MCF 10A (cell line): ENCODE data around the gene SLC5A9. TPM values are rescaled to one million over a fixed set of nuclear protein-coding genes. Genes with fewer than 3 reads are reported as not detected.
"Not testable (repeated sequence)": the region's sequence is repeated elsewhere in the genome, so short reads cannot be mapped to it uniquely, and the experiment has no call there.

Experiments
- BruUV-seq: library from RNA; stranded (reverse); fragments of 400-500 nt; replicated peaks from 2 replicates; lab custom pipeline; 2021; lab: Mats Ljungman, UMichigan
- CTCF ChIA-PET: fragments of 300-600 bp; sonication (Branson Sonifier 250); formaldehyde crosslinking; extraction: SDS; loops from one replicate; lab custom pipeline; 2021; ENCODE audit warnings: antibody characterized with exemption, inconsistent platforms; lab: Yijun Ruan, JAX
- POLR2A ChIA-PET: fragments of 300-600, 350-650 bp; sonication (Branson Sonifier 250); formaldehyde crosslinking; extraction: SDS; loops from one replicate; lab custom pipeline; 2020; ENCODE audit warnings: antibody characterized with exemption, inconsistent platforms; lab: Yijun Ruan, JAX
- DNase-seq: peaks from one replicate; pipeline ENCODE4 v3.0.0-alpha.2; 2018; ENCODE audit not compliant: unreplicated experiment
- H3K27ac Mint-ChIP-seq: one replicate; pipeline ENCODE4 v1.8.0; 2022; ENCODE audit warnings: mild to moderate bottlenecking, low read depth, mixed read lengths; ENCODE audit not compliant: unreplicated experiment
- H3K27me3 Mint-ChIP-seq: one replicate; pipeline ENCODE4 v1.8.0; 2022; ENCODE audit warnings: mixed read lengths; ENCODE audit not compliant: insufficient read depth, unreplicated experiment
- H3K36me3 Mint-ChIP-seq: one replicate; pipeline ENCODE4 v1.8.0; 2022; ENCODE audit warnings: mild to moderate bottlenecking, moderate library complexity, mixed read lengths; ENCODE audit not compliant: insufficient read depth, unreplicated experiment
- H3K4me1 Mint-ChIP-seq: one replicate; pipeline ENCODE4 v1.8.0; 2022; ENCODE audit warnings: mixed read lengths; ENCODE audit not compliant: insufficient read depth, unreplicated experiment
- H3K4me3 Mint-ChIP-seq: one replicate; pipeline ENCODE4 v1.8.0; 2022; ENCODE audit warnings: mild to moderate bottlenecking, moderate library complexity, mixed read lengths; ENCODE audit not compliant: unreplicated experiment
- H3K9me3 Mint-ChIP-seq: one replicate; pipeline ENCODE4 v1.8.0; 2022; ENCODE audit warnings: mixed read lengths; ENCODE audit not compliant: unreplicated experiment
- intact Hi-C: fragments of 100-400 bp; cut with micrococcal nuclease; formaldehyde crosslinking; loops from 2 replicates; pipeline ENCODE4 v1.14.1; 2022
- total RNA-seq: library from RNA; stranded (reverse); gene quantifications from 2 replicates; pipeline ENCODE4 v1.2.3, GENCODE V29; 2022
- TF ChIP-seq, protein P1 (sequence below): fragments of 200-600 bp; IDR thresholded peaks from one replicate; pipeline ENCODE4 v1.8.0; 2022; ENCODE audit warnings: antibody characterized with exemption, mild to moderate bottlenecking; ENCODE audit not compliant: unreplicated experiment

Gene SLC5A9
- total RNA-seq, 1 experiment from 2014 or later = not detected

DNA sequence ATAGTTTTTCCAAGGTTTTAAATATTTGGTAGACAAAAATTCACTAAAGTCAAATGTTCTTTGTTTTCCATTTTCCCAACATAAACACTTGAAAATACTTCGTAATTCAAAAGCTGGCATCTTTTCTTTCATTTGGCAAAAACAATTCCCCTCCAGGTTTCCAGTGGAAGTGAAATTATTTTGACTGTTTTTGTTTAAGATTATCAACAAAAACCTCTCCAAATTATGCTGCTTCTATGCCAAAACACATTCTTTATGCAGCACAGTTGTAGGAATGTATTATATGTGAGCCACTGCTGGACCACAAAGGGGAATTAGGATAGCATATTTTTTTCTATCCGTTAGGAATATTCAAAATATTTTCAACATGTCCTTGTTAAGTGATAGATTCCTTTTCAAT, 44.1 kb downstream of the SLC5A9 start:
- no peak overlapping the region for H3K4me3 Mint-ChIP-seq
- H3K36me3 Mint-ChIP-seq = no peaks in the 10 kb centered on the region
- ChIA-PET CTCF (no interaction called here), POLR2A (no interaction called here)
- intact Hi-C loops = no loop called here
- no peak overlapping the region for H3K27ac Mint-ChIP-seq
- no peaks in the 10 kb centered on the region for H3K27me3 Mint-ChIP-seq
- no peaks in the 10 kb centered on the region for H3K9me3 Mint-ChIP-seq
- TF ChIP-seq, protein P1, sequence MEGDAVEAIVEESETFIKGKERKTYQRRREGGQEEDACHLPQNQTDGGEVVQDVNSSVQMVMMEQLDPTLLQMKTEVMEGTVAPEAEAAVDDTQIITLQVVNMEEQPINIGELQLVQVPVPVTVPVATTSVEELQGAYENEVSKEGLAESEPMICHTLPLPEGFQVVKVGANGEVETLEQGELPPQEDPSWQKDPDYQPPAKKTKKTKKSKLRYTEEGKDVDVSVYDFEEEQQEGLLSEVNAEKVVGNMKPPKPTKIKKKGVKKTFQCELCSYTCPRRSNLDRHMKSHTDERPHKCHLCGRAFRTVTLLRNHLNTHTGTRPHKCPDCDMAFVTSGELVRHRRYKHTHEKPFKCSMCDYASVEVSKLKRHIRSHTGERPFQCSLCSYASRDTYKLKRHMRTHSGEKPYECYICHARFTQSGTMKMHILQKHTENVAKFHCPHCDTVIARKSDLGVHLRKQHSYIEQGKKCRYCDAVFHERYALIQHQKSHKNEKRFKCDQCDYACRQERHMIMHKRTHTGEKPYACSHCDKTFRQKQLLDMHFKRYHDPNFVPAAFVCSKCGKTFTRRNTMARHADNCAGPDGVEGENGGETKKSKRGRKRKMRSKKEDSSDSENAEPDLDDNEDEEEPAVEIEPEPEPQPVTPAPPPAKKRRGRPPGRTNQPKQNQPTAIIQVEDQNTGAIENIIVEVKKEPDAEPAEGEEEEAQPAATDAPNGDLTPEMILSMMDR = no peak
- BruUV-seq = no TSS peak
- DNase-seq = no peak
- no peaks in the 10 kb centered on the region for H3K4me1 Mint-ChIP-seq

DNA sequence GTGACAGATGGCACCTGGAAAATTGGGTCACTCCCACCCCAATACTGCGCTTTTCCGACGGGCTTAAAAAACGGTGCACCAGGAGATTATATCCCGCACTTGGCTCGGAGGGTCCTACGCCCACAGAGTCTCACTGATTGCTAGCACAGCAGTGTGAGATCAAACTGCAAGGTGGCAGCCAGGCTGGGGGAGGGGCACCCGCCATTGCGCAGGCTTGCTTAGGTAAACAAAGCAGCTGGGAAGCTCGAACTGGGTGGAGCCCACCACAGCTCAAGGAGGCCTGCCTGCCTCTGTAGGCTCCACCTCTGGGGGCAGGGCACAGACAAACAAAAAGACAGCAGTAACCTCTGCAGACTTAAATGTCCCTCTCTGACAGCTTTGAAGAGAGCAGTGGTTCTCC, 54.9 kb downstream of the SLC5A9 start:
- H3K4me3 Mint-ChIP-seq, intact Hi-C loops, DNase-seq, BruUV-seq, H3K4me1 Mint-ChIP-seq, POLR2A ChIA-PET, H3K27me3 Mint-ChIP-seq, H3K27ac Mint-ChIP-seq, CTCF ChIA-PET, H3K36me3 Mint-ChIP-seq: not testable (repeated sequence)
- H3K9me3 Mint-ChIP-seq = peaks cover 21% of the 10 kb centered on the region

DNA sequence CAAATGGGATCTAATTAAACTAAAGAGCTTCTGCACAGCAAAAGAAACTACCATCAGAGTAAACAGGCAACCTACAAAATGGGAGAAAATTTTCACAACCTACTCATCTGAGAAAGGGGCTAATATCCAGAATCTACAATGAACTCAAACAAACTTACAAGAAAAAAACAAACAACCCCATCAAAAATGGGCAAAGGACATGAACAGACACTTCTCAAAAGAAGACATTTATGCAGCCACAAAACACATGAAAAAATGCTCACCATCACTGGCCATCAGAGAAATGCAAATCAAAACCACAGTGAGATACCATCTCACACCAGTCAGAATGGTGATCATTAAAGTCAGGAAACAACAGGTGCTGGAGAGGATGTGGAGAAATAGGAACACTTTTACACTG, 59.8 kb downstream of the SLC5A9 start:
- POLR2A ChIA-PET, H3K4me3 Mint-ChIP-seq, CTCF ChIA-PET, DNase-seq, H3K27ac Mint-ChIP-seq, BruUV-seq, H3K27me3 Mint-ChIP-seq, H3K36me3 Mint-ChIP-seq, intact Hi-C loops, H3K4me1 Mint-ChIP-seq: not testable (repeated sequence)
- H3K9me3 Mint-ChIP-seq = peaks cover 13% of the 10 kb centered on the region

DNA sequence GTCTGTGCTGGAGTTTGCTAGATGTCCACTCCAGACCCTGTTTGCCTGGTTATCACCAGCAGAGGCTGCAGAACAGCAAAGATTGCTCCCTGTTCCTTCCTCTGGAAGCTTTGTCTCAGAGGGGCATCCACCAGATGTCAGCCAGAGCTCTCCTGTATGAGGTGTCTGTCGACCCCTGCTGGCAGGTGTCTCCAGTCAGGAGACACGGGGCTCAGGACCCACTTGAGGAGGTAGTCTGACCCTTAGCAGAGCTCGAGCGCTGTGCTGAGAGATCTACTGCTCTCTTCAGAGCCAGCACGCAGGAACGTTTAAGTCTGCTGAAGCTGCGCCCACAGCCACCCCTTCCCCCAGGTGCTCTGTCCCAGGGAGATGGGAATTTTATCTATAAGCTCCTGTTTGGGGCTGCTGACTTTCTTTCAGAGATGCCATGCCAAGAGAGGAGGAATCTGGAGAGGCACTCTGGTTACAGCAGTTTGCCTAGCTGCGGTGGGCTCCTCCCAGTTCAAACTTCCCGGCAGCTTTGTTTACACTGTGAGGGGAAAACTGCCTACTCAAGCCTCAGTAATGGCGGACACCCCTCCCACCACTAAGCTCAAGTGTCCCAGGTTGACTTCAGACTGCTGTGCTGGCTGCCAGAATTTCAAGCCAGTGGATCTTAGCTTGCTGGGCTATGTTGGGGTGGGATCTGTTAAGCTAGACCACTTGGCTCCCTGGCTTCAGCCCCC, 62.3 kb downstream of the SLC5A9 start:
- H3K9me3 Mint-ChIP-seq, intact Hi-C loops, POLR2A ChIA-PET, H3K27ac Mint-ChIP-seq, H3K36me3 Mint-ChIP-seq, DNase-seq, H3K27me3 Mint-ChIP-seq, H3K4me1 Mint-ChIP-seq, BruUV-seq, H3K4me3 Mint-ChIP-seq: not testable (repeated sequence)
- CTCF ChIA-PET = interaction anchor here (0.6 kb wide), 1 partner anchor 559 kb away, joined by 3 read pairs; no protein-coding TSS in a partner anchor

DNA sequence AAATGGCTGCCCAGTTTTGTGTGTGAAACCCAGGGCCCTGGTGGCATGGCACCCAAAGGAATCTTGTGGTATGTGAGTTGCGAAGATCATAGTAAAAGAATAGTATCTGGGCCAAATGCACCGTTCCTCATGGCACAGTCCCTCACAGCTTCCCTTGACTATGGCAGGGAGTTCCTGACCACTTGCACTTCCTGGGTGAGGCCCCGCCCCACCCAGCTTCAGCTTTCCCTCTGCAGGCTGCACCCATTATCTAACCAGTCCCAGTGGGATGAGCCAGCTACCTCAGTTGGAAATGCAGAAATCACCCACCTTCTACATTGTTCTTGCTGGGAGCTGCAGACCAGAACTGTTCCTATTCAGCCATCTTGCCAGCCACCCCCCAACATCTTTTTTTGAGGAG, 63.0 kb downstream of the SLC5A9 start:
- Mint-ChIP-seq H3K4me1 (no peaks in the 10 kb centered on the region), H3K36me3 (no peaks in the 10 kb centered on the region), H3K27me3 (no peaks in the 10 kb centered on the region), H3K9me3 (no peaks in the 10 kb centered on the region), H3K4me3 (no peak overlapping the region), H3K27ac (no peak overlapping the region)
- POLR2A ChIA-PET = no interaction called here
- TF ChIP-seq, protein P1 = no peak
- CTCF ChIA-PET = interaction anchor here (0.6 kb wide), 1 partner anchor 558 kb away, joined by 3 read pairs; no protein-coding TSS in a partner anchor
- DNase-seq = peak; percentile 2
- no TSS peak for BruUV-seq
- intact Hi-C loops = no loop called here
